Nephron (organoid): ENCODE data around the gene ETFDH.

ENCODE experiments used
- H3K27ac Mint-ChIP-seq, 3 experiments: 2 replicates each; pipeline ENCODE4 v1.8.0; 2020; ENCODE audit warnings: mixed read lengths in 3 of 3, mild to moderate bottlenecking in 2 of 3, moderate library complexity in 1 of 3
- H3K27me3 Mint-ChIP-seq: 2 replicates; pipeline ENCODE4 v1.8.0; 2021; ENCODE audit warnings: low read depth, mild to moderate bottlenecking, moderate library complexity, mixed read lengths
- H3K36me3 Mint-ChIP-seq: 2 replicates; pipeline ENCODE4 v1.8.0; 2020; ENCODE audit warnings: low read depth, mixed read lengths
- H3K4me1 Mint-ChIP-seq: 2 replicates; pipeline ENCODE4 v1.8.0; 2020; ENCODE audit warnings: mixed read lengths
- H3K4me3 Mint-ChIP-seq, 3 experiments: 2 replicates each; pipeline ENCODE4 v1.8.0; 2020; ENCODE audit warnings: mild to moderate bottlenecking in 3 of 3, mixed read lengths in 3 of 3, moderate library complexity in 2 of 3
- H3K9me3 Mint-ChIP-seq: 2 replicates; pipeline ENCODE4 v1.8.0; 2020; ENCODE audit warnings: mixed read lengths
- TF ChIP-seq, protein P1 (sequence below), 3 experiments: fragments of 200-600 bp; sonication (generic); IDR thresholded peaks; one replicate each; pipeline ENCODE4 v1.5.0; 2021; ENCODE audit warnings: antibody characterized with exemption in 3 of 3; ENCODE audit not compliant: unreplicated experiment in 3 of 3

ETFDH gene

DNA sequence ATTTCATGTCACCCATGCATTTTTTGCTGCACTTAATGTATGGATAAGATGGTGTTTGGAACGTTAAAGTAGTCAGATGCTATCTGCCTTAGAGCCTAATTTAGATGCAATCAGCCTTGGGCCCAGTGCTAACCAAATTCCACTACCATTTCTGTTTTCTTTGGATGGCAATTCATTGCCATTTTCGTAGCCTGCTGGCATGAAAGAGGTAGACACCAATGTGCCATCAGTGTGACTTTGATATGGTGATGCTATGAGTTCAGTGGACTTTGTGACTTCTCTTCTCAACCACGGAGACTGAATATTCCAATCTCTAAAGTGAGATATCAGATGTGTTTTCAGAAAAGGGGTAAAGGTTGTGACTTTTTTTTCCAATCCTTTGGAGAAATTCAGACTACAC lies 1.5 kb downstream of the ETFDH start:
- H3K27me3 Mint-ChIP-seq, result no peaks in the 10 kb centered on the region
- peaks cover 3% of the 10 kb centered on the region for H3K36me3 Mint-ChIP-seq
- TF ChIP-seq, protein P1, sequence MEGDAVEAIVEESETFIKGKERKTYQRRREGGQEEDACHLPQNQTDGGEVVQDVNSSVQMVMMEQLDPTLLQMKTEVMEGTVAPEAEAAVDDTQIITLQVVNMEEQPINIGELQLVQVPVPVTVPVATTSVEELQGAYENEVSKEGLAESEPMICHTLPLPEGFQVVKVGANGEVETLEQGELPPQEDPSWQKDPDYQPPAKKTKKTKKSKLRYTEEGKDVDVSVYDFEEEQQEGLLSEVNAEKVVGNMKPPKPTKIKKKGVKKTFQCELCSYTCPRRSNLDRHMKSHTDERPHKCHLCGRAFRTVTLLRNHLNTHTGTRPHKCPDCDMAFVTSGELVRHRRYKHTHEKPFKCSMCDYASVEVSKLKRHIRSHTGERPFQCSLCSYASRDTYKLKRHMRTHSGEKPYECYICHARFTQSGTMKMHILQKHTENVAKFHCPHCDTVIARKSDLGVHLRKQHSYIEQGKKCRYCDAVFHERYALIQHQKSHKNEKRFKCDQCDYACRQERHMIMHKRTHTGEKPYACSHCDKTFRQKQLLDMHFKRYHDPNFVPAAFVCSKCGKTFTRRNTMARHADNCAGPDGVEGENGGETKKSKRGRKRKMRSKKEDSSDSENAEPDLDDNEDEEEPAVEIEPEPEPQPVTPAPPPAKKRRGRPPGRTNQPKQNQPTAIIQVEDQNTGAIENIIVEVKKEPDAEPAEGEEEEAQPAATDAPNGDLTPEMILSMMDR (IDR thresholded peaks at IDR 0.05; ENCODE audit: unreplicated experiment in 3 of 3), result no peak
- peaks cover 16% of the 10 kb centered on the region for H3K4me1 Mint-ChIP-seq
- H3K4me3 Mint-ChIP-seq, result peak overlapping the region; percentile 10 to 70 (median 56)
- no peaks in the 10 kb centered on the region for H3K9me3 Mint-ChIP-seq
- H3K27ac Mint-ChIP-seq, result no peak overlapping the region

DNA sequence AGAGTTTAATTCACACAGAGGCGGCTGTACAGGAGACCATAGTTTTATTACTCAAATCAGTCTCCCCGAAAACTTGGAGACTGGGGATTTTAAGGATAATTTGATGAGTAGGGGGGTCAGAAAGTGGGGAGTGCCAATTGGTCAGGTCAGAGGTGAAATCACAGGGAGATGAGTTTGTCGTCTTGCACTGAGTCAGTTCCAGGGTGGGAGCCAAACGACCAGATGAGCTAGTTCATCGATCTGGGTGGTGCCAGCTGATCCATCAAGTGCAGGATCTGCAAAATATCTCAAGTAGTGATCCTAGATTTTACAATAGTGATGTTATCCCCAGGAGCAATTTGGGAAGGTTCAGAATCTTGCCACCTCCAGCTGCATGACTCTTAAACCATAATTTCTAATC lies 4.0 kb downstream of the ETFDH start:
- no peaks in the 10 kb centered on the region for H3K9me3 Mint-ChIP-seq
- H3K4me1 Mint-ChIP-seq, result peaks cover 5% of the 10 kb centered on the region

DNA sequence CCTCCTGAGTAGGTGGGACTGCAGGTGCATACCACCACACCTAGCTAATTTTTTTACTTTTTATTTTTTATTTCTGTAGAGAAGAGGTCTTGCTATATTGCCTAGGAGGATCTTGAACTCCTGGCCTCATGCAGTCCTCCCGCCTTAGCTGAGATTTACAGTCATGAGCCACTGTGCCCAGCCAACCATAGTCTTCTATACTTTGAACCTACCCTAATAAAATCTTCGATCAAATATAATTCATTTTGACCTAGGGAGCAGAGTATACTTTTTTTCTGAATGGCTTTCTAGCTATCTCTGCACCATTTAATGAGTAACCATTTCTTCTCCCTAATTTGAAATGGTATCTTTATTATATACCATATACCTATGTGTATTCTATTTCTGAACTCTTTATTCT lies 6.7 kb downstream of the ETFDH start:
- Mint-ChIP-seq H3K27ac (no peak overlapping the region), H3K36me3 (peaks cover 9% of the 10 kb centered on the region), H3K9me3 (no peaks in the 10 kb centered on the region), H3K4me3 (no peak overlapping the region), H3K27me3 (no peaks in the 10 kb centered on the region), H3K4me1 (peaks cover 4% of the 10 kb centered on the region)
- TF ChIP-seq, protein P1 (IDR thresholded peaks at IDR 0.05; ENCODE audit: unreplicated experiment in 3 of 3), result no peak

More for the DNA sequence above, 4.0 kb downstream of the ETFDH start:
- H3K4me3 Mint-ChIP-seq, result no peak overlapping the region
- H3K36me3 Mint-ChIP-seq, result peaks cover 9% of the 10 kb centered on the region
- TF ChIP-seq, protein P1 (IDR thresholded peaks at IDR 0.05; ENCODE audit: unreplicated experiment in 3 of 3), result no peak
- H3K27ac Mint-ChIP-seq, result no peak overlapping the region
- no peaks in the 10 kb centered on the region for H3K27me3 Mint-ChIP-seq

DNA sequence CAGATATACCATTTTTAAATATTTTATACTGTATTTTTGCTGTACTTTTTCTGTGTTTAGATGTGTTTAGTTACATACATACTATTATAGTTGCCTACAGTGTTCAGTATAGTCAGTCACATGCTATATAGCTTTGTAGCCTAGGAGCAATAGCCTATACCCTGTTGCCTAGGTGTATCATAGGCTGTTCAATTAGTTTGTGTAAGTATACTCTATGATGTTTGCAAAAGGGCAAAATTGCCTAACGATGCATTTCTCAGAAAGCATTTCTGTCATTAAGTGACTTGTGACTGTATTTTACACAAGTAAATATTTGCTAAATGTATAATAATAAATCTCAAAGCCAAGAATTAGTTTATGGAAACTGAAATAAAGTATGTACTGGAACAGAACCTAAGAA lies 9.5 kb downstream of the ETFDH start:
- no peaks in the 10 kb centered on the region for H3K9me3 Mint-ChIP-seq
- TF ChIP-seq, protein P1 (IDR thresholded peaks at IDR 0.05; ENCODE audit: unreplicated experiment in 3 of 3), result no peak
- peaks cover 4% of the 10 kb centered on the region for H3K4me1 Mint-ChIP-seq
- no peak overlapping the region for H3K27ac Mint-ChIP-seq
- H3K27me3 Mint-ChIP-seq, result no peaks in the 10 kb centered on the region
- H3K4me3 Mint-ChIP-seq, result no peak overlapping the region
- peaks cover 9% of the 10 kb centered on the region for H3K36me3 Mint-ChIP-seq

DNA sequence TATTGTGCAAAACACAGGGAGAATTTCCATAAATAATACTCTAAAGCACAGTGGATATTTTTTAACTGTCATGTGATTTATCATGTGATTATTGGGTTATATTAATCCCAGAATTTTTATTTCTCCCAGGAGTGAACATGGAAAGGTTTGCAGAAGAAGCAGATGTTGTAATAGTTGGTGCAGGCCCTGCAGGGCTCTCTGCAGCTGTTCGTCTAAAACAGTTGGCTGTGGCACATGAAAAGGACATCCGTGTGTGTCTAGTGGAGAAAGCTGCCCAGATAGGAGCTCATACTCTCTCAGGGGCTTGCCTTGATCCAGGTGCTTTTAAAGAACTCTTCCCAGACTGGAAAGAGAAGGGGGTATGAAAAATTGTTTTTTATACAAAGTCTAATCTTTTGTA lies 10.0 kb downstream of the ETFDH start:
- Mint-ChIP-seq H3K36me3 (peaks cover 9% of the 10 kb centered on the region), H3K4me3 (no peak overlapping the region), H3K4me1 (peaks cover 4% of the 10 kb centered on the region), H3K9me3 (no peaks in the 10 kb centered on the region), H3K27ac (peak overlapping the region in 1 of 3 experiments; percentile 51), H3K27me3 (no peaks in the 10 kb centered on the region)
- TF ChIP-seq, protein P1 (IDR thresholded peaks at IDR 0.05; ENCODE audit: unreplicated experiment in 3 of 3), result no peak

DNA sequence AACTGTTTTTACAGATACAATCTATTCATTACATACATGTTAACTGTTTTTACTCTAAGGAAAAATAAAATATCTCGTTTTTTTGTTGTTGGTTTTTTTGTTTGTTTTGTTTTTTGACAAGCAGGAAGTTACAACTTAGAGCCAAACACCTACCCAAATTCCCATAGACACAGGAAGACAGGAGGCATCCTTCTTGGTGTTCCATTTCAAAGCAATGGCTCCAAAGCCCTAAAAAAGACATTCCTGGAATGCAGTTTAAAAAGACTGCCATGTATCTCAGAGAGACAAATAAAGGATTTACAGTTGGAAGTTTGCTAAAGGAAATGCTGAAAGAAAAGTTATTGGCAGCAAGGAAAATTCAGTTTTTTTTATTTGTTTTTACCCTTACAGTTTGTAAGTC lies 16.7 kb downstream of the ETFDH start:
- TF ChIP-seq, protein P1 (IDR thresholded peaks at IDR 0.05; ENCODE audit: unreplicated experiment in 3 of 3), result no peak
- H3K4me1 Mint-ChIP-seq, result no peaks in the 10 kb centered on the region
- no peaks in the 10 kb centered on the region for H3K9me3 Mint-ChIP-seq
- H3K27me3 Mint-ChIP-seq, result no peaks in the 10 kb centered on the region
- H3K36me3 Mint-ChIP-seq, result peaks cover 18% of the 10 kb centered on the region
- no peak overlapping the region for H3K4me3 Mint-ChIP-seq
- no peak overlapping the region for H3K27ac Mint-ChIP-seq
